Activated CD8-positive, alpha-beta T cell treated with anti-CD3 and anti-CD28 coated beads, Interleukin-2, amount 10 ng/mL, durations not matched to agents 7 days and 5 days (primary cell): ENCODE results near the gene MPHOSPH10. TPM values are rescaled to one million over a fixed set of nuclear protein-coding genes. Genes with fewer than 3 reads are reported as not detected.
"Not testable (repeated sequence)": the region's sequence is repeated elsewhere in the genome, so short reads cannot be mapped to it uniquely, and the experiment has no call there.

Source experiments
- ATAC-seq: fragments of 150-1000 bp; cut with Tn5 transposase; one replicate; pipeline ENCODE4 v1.10.0; 2021; ENCODE audit warnings: moderate library complexity
- CTCF ChIA-PET: fragments of 350-600 bp; sonication (Branson Sonifier 250); formaldehyde crosslinking; loops from one replicate; lab custom pipeline; 2021; ENCODE audit warnings: antibody characterized with exemption; lab: Charles Lee
- POLR2A ChIA-PET: fragments of 350-600 bp; sonication (Branson Sonifier 250); formaldehyde crosslinking; loops from one replicate; lab custom pipeline; 2021; ENCODE audit warnings: antibody characterized with exemption; lab: Charles Lee
- DNase-seq: peaks from one replicate; pipeline ENCODE4 v3.0.0-alpha.2; 2020
- H3K27ac Mint-ChIP-seq: one replicate; pipeline ENCODE4 v1.8.0; 2021; ENCODE audit warnings: mild to moderate bottlenecking, mixed read lengths
- H3K27me3 Mint-ChIP-seq: one replicate; pipeline ENCODE4 v1.8.0; 2021; ENCODE audit warnings: low read depth, mixed read lengths
- H3K36me3 Mint-ChIP-seq: one replicate; pipeline ENCODE4 v1.8.0; 2021; ENCODE audit warnings: low read depth, mixed read lengths
- H3K4me1 Mint-ChIP-seq: one replicate; pipeline ENCODE4 v1.8.0; 2021; ENCODE audit warnings: low read depth, mixed read lengths
- H3K4me3 Mint-ChIP-seq: one replicate; pipeline ENCODE4 v1.8.0; 2021; ENCODE audit warnings: mild to moderate bottlenecking, mixed read lengths
- H3K9me3 Mint-ChIP-seq: one replicate; pipeline ENCODE4 v1.8.0; 2022; ENCODE audit warnings: mixed read lengths; ENCODE audit not compliant: insufficient read depth
- total RNA-seq, 2 experiments: library from RNA; stranded (reverse); gene quantifications; one replicate each; pipeline ENCODE4 v1.2.3, GENCODE V29; 2021

MPHOSPH10 gene
- total RNA-seq, 2 experiments from 2014 or later, result 39.9 to 40.1 TPM

DNA sequence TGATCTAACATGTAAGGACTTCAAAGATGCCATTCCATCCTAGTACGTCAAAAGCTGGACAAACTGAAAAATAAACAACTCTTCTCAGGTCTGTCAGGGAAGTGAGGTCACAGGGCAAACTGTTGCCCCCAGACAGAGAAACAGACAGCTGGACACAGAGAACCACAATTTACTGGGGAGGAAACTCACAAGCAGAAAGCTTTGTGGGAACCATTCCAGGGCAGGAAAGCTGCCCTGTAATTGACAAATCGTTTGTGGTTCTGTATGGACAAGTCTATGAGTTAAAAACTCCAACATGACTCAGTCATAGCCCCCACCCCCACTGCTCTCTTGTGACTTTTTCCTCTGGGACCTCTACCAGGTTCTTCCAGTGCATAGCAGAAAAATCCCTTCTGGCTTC lies 28.8 kb upstream of the MPHOSPH10 start:
- Mint-ChIP-seq H3K27ac (no peak overlapping the region), H3K9me3 (no peaks in the 10 kb centered on the region), H3K27me3 (no peaks in the 10 kb centered on the region), H3K36me3 (no peaks in the 10 kb centered on the region), H3K4me3 (no peak overlapping the region), H3K4me1 (peaks cover 5% of the 10 kb centered on the region)
- ChIA-PET POLR2A (no interaction called here), CTCF (interaction anchor here (0.8 to 4.8 kb wide), 9 partner anchors 9 to 117 kb away, joined by 4 to 56 read pairs (median 11); partner anchors contain the start of genes MCEE and NAGK)
- no peak for ATAC-seq
- no peak for DNase-seq

GRCh38 chr2:71102981-71103681 lies 27.3 kb upstream of the MPHOSPH10 start:
- Mint-ChIP-seq H3K36me3 (no peaks in the 10 kb centered on the region), H3K9me3 (no peaks in the 10 kb centered on the region), H3K4me3 (no peak overlapping the region), H3K27me3 (no peaks in the 10 kb centered on the region), H3K4me1 (peaks cover 5% of the 10 kb centered on the region), H3K27ac (no peak overlapping the region)
- no peak for DNase-seq
- ATAC-seq, result no peak
- ChIA-PET POLR2A (no interaction called here), CTCF (interaction anchor here (1.4 kb wide), 1 partner anchor 8 kb away, joined by 3 read pairs; no protein-coding TSS in a partner anchor)

DNA sequence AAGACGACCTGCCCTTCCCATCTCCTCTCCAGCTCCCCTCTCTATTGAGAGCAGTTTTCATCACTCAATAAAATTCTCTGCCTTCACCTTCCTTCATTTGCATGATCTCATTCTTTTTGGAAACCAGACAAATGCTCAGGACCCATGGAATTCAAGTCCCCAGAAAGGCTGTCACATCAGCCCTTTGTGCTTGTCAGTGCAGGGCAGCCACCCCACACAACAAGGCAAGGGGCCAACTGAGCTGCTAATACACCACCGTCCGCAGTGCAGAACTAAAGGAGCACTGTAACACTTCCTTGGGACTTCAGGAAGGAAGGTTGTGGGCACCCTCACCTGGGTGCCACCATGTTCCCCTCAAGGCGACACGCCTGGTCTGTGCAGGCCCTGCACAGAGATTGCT lies 26.6 kb upstream of the MPHOSPH10 start:
- Mint-ChIP-seq H3K4me3 (no peak overlapping the region), H3K27ac (no peak overlapping the region), H3K4me1 (peaks cover 5% of the 10 kb centered on the region), H3K27me3 (no peaks in the 10 kb centered on the region), H3K36me3 (no peaks in the 10 kb centered on the region), H3K9me3 (no peaks in the 10 kb centered on the region)
- ChIA-PET POLR2A (no interaction called here), CTCF (interaction anchor here (1.4 kb wide), 1 partner anchor 7 kb away, joined by 3 read pairs; no protein-coding TSS in a partner anchor)
- DNase-seq (no peak), ATAC-seq (no peak)

DNA sequence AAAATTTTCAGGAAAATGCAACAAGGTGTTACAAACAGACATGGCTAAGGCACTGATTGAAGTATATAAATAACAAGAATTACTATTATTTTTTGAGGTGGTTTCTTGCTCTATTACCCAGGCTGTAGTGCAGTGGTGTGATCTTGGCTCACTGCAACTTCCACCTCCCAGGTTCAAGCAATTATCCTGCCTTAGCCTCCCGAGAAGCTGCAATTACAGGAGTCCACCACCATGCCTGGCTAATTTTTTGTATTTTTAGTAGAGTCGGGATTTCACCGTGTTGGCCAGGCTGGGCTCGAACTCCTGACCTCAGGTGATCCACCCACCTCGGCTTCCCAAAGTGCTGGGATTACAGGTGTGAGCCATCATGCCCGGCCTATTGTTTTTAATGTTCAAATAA lies 24.0 kb upstream of the MPHOSPH10 start:
- H3K9me3 Mint-ChIP-seq, H3K27ac Mint-ChIP-seq, POLR2A ChIA-PET, H3K36me3 Mint-ChIP-seq, H3K4me3 Mint-ChIP-seq, H3K4me1 Mint-ChIP-seq, ATAC-seq, H3K27me3 Mint-ChIP-seq, DNase-seq: not testable (repeated sequence)
- CTCF ChIA-PET, result interaction anchor here (0.8 kb wide), 1 partner anchor 35 kb away, joined by 5 read pairs; no protein-coding TSS in a partner anchor

DNA sequence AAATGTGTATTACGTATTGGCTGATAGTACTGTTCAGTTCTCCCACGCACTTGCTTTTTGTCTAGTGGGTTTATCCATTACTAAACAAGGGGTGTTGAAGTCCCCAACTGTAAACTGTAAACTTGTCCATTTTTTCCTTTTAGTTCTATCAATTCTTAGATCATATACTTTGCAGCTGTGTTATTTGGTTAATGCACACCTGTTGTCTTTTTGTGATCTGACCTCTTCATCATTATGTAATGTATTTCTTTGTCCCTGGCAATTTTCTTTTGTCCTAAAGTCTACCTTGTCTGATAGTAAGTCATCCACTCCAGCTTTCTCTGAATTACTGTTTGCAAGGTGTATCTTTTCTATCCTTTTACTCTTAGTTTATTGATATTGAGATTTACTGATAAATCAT lies 22.3 kb upstream of the MPHOSPH10 start:
- no peak overlapping the region for H3K27ac Mint-ChIP-seq
- DNase-seq (no peak), ATAC-seq (no peak)
- POLR2A ChIA-PET, result no interaction called here
- H3K36me3 Mint-ChIP-seq, result peaks cover 14% of the 10 kb centered on the region
- no peaks in the 10 kb centered on the region for H3K27me3 Mint-ChIP-seq
- no peaks in the 10 kb centered on the region for H3K4me1 Mint-ChIP-seq
- no peaks in the 10 kb centered on the region for H3K9me3 Mint-ChIP-seq
- no peak overlapping the region for H3K4me3 Mint-ChIP-seq
- CTCF ChIA-PET, result no interaction called here

GRCh38 chr2:71113843-71114242 lies 16.6 kb upstream of the MPHOSPH10 start:
- Mint-ChIP-seq H3K4me1 (no peaks in the 10 kb centered on the region), H3K36me3 (peaks cover 17% of the 10 kb centered on the region), H3K4me3 (no peak overlapping the region), H3K27me3 (no peaks in the 10 kb centered on the region), H3K9me3 (no peaks in the 10 kb centered on the region), H3K27ac (no peak overlapping the region)
- no peak for ATAC-seq
- ChIA-PET CTCF (interaction anchor here (1.0 to 1.4 kb wide), 2 partner anchors 13 to 114 kb away, joined by 4 to 7 read pairs; partner anchors contain the start of gene PAIP2B), POLR2A (interaction anchor here (1.0 kb wide), 1 partner anchor 50 kb away, joined by 4 read pairs; no protein-coding TSS in a partner anchor)
- no peak for DNase-seq

DNA sequence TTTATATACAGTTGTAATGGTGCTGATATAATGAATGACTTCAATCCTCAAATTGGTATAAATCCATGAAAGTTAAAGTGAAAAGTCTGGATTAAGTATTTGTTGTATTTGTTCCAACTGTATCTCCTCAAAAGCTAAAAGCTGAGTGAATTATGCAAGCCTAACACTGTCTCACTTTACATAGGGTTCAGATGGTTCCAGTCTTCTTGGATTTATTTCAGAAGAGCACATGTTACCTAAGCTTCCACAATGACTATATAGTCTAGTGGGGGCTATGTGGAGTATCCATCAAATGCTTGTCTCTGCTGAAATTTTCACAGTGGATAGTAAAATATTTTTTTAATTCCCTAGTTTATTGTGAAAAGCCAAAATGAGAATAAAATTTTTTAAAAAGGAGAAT lies 13.4 kb upstream of the MPHOSPH10 start:
- Mint-ChIP-seq H3K36me3 (peaks cover 13% of the 10 kb centered on the region), H3K27me3 (no peaks in the 10 kb centered on the region), H3K4me3 (no peak overlapping the region), H3K27ac (no peak overlapping the region), H3K9me3 (no peaks in the 10 kb centered on the region), H3K4me1 (no peaks in the 10 kb centered on the region)
- no peak for DNase-seq
- no peak for ATAC-seq
- POLR2A ChIA-PET, result no interaction called here
- CTCF ChIA-PET, result interaction anchor here (1.0 kb wide), 1 partner anchor 16 kb away, joined by 4 read pairs; no protein-coding TSS in a partner anchor

DNA sequence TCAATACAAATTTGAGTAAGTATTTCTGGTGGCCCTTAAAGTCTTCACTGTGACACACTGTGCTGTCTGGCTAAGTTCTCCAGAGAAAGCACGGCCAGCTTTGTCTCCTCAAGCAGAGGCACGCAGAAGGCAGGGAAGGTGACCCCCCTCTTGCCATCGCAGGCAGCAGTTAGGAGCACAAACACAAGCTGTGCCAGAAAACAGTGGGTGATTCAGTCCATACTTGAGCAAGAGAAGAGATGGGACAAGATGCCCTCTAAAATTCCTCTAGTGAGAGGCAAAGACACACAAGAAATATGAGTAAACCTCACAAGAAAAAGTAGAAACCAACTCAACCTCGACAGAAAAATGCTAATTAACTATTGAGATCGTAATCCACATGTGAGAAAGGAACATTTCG lies 10.2 kb upstream of the MPHOSPH10 start:
- Mint-ChIP-seq H3K4me1 (no peaks in the 10 kb centered on the region), H3K27me3 (no peaks in the 10 kb centered on the region), H3K36me3 (peaks cover 10% of the 10 kb centered on the region), H3K4me3 (no peak overlapping the region), H3K27ac (no peak overlapping the region), H3K9me3 (no peaks in the 10 kb centered on the region)
- CTCF ChIA-PET, result interaction anchor here (0.9 kb wide), 1 partner anchor 107 kb away, joined by 3 read pairs; the partner anchor contains the start of gene PAIP2B
- ATAC-seq (no peak), DNase-seq (no peak)
- POLR2A ChIA-PET, result interaction anchor here (0.8 kb wide), 1 partner anchor 52 kb away, joined by 3 read pairs; the partner anchor contains the start of gene NAGK

- Mint-ChIP-seq H3K4me3 (no peak overlapping the region), H3K4me1 (no peaks in the 10 kb centered on the region), H3K27me3 (no peaks in the 10 kb centered on the region), H3K36me3 (peaks cover 10% of the 10 kb centered on the region), H3K27ac (no peak overlapping the region), H3K9me3 (no peaks in the 10 kb centered on the region)
- no peak for DNase-seq
- ChIA-PET CTCF (no interaction called here), POLR2A (interaction anchor here (0.6 kb wide), 1 partner anchor 54 kb away, joined by 3 read pairs; no protein-coding TSS in a partner anchor)
- no peak for ATAC-seq
Observed at GRCh38 chr2:71121479-71121878, 9.0 kb upstream of the MPHOSPH10 start.

GRCh38 chr2:71122387-71123298 lies 7.8 kb upstream of the MPHOSPH10 start:
- H3K4me1 Mint-ChIP-seq, result peaks cover 1% of the 10 kb centered on the region
- no peaks in the 10 kb centered on the region for H3K27me3 Mint-ChIP-seq
- H3K4me3 Mint-ChIP-seq, result no peak overlapping the region
- peaks cover 11% of the 10 kb centered on the region for H3K36me3 Mint-ChIP-seq
- ChIA-PET CTCF (no interaction called here), POLR2A (no interaction called here)
- ATAC-seq (no peak), DNase-seq (no peak)
- H3K9me3 Mint-ChIP-seq, result no peaks in the 10 kb centered on the region
- H3K27ac Mint-ChIP-seq, result no peak overlapping the region

- peaks cover 6% of the 10 kb centered on the region for H3K36me3 Mint-ChIP-seq
- CTCF ChIA-PET, result no interaction called here
- H3K4me3 Mint-ChIP-seq, result no peak overlapping the region
- peaks cover 10% of the 10 kb centered on the region for H3K4me1 Mint-ChIP-seq
- no peaks in the 10 kb centered on the region for H3K9me3 Mint-ChIP-seq
- H3K27me3 Mint-ChIP-seq, result no peaks in the 10 kb centered on the region
- ATAC-seq (no peak), DNase-seq (no peak)
- H3K27ac Mint-ChIP-seq, result no peak overlapping the region
- POLR2A ChIA-PET, result no interaction called here
Observed at GRCh38 chr2:71125506-71126294, 4.7 kb upstream of the MPHOSPH10 start.
